ENCODE data around the gene CFAP251.
"Not testable (repeated sequence)": the region's sequence is repeated elsewhere in the genome, so short reads cannot be mapped to it uniquely, and the experiment has no call there.

Gene CFAP251

DNA sequence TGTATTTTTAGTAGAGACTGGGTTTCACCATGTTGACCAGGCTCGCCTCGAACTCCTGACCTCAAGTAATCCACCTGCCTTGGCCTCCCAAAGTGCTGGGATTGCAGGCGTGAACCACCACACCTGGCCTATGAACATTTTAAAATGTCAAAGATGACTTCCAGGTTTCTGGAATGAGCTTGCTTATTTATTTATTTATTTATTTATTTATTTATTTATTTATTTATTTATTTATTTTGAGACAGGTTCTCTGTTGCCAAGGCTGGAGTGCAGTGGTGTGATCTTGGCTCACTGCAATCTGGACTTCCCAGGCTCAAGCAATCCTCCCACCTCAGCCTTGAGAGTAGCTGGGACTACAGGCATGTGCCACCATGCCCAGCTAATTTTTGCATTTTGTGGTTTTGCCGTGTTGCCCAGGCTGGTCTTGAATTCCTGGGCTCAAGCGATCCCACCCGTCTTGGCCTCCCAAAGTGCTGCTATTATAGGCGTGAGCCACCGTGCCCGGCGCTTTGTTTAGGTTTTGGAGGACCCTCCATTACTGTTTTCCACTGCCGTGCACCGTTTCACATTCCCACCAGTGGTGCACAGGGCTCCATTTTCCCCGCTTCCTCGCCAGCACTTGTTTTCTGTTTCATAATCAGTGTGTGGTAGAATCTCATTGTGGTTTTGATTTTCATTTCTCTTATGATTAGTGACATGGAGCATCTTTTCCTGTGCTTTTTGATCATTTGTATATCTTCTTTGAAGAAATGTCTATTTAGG is 6.4 kb upstream of the CFAP251 start:
- no peak for DNase-seq

DNA sequence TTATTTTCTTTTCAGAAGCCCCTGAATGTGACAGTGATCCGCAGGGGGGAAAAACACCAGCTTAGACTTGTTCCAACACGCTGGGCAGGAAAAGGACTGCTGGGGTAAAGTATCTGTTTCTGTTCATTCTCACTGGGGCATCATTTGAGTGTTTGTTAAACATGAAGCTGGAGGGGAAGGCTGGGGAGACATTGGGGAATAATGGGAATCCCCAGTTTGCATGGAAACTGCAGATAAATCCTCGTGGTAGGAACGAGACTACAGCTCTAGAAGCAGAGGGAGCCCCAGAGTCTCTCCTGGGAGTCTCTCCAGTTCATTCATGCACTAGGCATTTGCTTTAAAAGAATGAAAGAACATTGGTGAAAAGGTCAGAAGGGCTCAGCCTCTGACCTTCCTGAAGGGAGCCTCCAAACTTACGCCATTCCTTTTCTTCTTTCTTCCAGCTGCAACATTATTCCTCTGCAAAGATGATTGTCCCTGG is 2.5 kb upstream of the CFAP251 start:
- DNase-seq: no peak

DNA sequence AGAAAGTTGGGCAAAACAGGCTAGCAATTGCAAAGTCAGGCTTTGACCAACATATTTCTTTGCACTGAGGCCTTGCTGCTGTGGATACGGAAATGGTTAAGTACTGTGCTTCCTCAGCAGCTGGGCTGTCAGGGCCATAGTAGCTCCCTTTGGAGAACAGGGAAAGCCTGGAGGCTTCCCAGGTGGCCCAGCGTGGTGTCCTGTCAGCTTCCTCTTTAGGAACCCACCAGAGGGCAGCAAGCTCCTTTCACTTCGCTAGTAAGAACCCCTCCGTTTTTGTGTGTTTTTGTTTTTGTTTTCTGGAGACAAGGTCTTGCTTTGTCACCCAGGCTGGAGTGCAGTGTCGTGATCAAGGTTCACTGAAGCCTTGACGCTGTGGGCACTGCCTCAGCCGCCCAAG is 1.7 kb upstream of the CFAP251 start:
- no peak for DNase-seq

DNA sequence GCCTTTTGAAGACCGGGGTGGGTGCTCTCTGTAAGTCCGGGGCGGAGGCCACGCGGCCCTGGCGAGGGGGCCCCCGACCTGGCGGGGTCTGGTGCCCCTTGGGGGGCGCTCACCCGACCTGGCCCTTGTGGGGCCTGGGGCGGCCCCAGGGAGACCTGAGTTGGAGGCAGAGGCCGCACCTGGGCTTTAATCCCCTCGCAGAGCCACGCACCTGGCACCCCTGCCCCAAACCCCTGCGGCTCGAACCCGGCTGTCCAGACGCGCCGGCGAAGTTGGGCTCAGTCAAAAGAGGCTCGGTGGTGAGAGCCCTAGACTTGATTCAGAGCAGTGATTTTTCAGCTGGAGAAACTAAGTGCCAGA is 267 bp downstream of the CFAP251 start:
- DNase-seq: no peak

DNA sequence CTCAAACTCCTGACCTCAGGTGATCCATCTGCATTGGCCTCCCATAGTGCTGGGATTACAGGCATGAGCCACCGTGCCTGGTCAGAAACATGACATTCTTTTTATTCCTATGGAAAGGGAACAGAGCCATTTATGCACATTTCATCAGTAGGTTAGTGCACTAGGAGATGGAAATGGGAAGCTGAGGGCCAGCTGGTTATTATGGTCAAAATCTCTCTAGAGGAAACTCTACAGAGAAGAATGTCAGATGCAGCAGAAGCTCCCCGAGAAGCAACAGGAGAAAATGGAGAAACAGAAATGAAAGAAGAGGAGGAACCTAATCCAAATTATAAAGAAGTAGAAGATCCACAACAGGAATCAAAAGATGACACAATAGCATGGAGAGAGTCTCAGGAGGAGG is 2.7 kb downstream of the CFAP251 start:
- no peak for DNase-seq

DNA sequence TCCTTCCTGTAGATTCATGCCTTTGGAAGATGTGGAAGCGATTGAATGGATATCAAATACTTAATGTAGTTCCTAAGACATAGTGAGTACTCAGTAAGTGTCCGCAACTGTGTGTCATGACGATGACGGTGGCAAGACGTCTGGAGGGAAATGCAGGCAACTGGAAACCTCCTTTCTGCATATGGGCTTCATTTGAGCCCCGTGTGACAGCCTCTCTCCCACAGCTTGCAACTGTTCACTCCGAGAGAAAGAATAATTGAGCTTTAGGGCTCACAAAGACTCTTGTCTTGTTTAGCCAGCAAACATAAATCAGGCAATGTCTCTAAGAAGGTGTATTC is 6.9 kb downstream of the CFAP251 start:
- no peak for DNase-seq

DNA sequence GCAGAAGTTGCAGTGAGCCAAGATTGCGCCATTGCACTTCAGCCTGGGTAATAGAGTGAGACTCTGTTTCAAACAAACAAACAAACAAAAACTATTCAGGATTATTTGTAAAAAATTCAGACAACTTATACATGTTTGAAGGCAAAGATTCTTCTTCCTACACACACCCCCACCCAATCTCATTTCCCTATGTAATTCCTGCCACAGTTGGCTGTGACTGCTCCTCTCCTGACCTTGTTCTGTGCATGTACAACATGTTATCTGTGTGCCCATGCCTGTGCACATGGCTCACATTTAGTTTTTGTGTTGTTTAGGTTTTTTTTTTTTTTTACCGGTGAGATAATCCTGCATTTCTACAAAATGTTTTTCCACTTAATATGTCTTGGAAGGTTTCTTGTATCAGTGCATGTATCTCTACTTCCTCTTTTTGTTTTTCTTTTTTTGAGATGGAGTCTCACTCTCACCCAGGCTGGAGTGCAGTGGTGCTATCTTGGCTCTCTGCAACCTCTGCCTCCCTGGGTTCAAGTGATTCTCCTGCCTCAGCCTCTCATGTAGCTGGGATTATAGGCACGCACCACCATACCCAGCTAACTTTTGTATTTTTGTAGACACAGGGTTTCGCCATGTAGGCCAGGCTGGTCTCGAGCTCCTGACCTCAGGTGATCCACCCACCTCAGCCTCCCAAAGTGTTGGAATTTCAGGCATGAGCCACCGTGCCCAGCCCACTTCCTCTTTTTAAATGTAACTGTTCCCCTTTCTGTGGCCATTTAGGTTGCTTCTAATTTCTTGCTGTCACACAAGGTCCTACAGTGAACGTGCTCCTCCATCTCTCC is 8.7 kb downstream of the CFAP251 start:
- DNase-seq: no peak

DNA sequence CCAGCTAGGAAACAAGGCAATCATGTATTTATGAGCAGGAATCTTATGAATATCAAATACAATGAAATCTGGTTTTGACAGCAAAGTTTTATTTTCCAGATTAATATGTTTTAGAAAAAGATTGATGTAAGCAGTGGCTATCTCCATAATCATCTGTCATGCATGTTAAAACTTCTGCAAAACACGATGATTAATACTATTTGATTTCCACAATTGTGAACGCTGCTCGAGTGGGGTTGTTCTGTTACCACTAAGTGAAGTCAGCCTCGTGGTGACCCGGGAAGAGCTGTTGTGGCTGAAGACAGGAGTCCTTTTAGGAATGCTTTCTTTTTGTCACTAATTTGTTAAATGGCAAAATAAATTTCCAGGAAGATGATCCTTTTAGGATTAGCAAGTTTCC is 9.4 kb downstream of the CFAP251 start:
- DNase-seq: no peak

DNA sequence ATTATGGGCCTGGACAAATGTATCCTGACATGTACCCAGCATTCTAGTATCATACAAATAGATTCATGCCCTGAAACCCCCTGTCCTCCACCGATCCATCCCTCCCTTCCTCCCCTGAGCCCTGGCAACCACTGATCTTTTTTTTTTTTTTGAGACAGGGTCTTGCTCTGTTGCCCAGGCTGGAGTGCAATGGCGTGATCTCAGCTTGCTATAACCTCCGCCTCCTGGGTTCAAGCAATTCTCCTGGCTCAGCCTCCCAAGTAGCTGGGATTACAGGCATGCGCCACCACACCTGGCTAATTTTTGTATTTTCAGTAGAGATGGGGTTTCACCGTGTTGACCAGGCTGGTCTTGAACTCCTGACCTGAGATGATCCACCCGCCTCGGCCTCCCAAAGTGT is 11.2 kb downstream of the CFAP251 start:
- DNase-seq: not testable (repeated sequence)

DNA sequence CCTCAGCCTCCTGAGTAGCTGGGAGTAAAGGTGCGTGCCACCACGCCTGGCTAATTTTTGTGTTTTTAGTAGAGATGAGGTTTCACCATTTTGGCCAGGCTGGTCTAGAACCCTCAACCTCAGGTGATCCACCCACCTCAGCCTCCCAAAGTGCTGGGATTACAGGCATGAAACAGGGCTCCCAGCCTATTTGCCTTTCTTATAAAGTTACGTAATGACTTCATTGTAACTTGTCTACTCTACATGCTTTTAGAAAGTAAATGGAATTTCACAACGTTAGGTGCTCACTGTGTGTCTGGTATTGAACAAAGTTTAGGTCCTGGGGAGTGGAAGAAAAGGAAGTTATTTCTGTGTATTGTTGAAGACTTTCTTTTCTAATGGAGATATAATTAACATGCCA is 12.5 kb downstream of the CFAP251 start:
- DNase-seq: no peak

DNA sequence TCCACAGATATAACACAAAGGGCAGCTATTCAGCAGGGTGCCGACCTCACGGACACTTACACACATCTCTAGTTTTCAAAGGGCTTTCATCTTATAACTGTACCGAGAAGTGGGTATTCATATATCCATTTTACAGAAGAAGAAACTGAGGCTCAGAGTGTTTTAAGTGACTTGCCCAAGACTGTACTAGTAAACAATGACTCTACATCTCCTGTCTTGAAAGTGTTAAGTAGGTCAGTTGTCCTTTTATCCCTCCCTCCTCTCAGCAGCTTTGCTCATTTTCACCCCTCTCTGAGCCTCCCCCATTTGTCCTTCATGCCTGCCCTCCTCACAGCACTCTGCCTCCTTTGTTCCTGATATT is 13.8 kb downstream of the CFAP251 start:
- no peak for DNase-seq

DNA sequence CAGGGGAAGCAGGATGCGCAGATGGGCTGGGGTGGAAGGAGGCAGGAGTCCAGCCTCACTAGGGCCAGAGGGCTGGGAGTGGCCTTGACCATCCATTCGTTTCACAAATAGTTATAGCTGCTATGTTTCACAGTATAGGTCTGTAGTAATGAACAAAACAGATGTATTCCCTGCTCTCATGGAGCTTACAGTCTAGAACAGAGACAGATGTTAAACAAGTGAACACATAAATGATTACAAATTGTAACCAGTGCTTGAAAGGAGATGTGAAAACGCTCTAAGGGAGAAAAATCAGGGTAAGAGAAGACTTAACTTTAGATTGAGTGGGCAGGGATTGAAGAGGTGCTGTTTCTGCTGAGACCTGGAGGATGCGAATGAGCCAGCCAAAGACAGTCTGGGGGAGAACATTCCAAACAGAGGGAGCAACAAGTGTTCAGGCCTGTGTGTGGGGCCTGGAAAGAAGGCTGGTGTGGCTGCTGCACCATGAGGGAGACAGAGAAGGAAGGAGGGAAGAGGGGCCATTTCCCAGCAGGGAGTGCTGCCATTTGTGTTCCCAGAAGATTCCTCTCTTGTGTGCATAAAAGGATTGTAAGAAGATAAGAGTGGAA is 14.6 kb downstream of the CFAP251 start:
- no peak for DNase-seq

DNA sequence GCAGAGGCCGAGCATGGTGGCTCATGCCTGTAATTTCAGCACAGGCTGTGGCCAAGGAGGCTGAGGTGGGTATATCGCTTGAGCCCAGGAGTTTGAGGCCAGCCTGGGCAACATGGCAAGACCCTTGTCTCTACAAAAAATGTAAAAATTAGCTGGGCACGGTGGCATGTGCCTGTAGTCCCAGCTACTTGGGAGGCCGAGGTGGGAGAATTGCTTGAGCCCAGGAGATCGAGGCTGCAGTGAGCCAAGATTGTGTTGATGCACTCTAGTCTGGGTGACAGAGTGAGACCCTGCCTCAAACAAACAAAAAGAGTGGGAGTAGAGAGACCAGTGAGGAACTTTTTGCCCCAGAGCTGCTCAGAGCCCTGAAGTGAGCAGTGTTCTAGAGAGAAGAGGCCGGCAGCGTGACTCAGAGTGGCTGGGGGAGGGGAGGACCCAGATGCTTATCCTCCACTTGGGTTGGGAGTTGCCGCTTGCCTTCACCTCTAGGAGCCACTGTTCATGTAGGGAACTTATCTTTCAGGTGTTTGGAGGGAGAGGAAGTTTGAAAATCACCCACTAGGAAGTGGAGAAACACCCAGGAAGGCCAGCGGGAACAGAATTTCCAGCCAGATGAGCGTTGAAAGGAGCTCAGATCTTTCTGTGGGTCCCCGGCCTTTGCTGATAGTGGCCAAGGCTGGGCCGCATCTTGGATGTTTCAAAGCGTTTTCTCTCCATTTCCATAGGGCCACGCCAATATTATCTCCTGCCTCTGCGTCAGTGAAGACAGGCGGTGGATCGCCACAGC is 15.3 kb downstream of the CFAP251 start:
- no peak for DNase-seq

DNA sequence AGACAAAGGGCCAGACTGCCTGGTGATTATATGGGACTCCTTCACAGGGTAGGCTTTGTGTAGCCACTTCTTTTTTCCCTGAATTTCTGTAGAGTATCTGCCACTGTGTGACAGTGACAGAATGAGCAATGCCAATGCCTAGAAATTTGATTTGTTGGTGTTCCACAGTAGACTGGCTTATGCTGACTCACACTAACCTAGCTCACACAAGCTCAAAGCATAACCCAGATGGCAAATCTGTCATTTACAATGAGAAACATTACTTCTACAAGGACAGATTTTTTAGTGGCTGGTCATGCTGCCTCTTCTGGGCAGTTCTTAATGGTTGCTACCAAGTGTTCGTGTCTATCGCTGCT is 15.9 kb downstream of the CFAP251 start:
- DNase-seq: no peak

DNA sequence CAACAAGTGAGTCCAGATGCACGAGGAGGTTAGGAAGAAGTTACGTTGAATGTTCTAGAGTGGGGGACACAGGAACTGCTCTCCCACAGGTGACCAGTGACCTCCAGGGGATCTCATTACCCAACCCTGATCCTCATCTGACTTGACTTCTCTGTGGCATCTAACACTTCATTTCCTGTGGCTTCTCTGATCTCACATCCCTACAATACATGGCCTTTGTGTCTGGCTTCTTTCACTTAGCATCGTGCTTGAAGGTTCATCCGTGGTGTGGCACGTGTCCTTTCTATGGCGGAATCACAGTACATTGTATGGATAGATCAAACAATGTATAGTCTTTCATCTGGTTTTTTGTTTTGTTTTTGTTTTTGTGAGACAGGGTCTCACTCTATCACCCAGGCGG is 19.3 kb downstream of the CFAP251 start:
- no peak for DNase-seq

DNA sequence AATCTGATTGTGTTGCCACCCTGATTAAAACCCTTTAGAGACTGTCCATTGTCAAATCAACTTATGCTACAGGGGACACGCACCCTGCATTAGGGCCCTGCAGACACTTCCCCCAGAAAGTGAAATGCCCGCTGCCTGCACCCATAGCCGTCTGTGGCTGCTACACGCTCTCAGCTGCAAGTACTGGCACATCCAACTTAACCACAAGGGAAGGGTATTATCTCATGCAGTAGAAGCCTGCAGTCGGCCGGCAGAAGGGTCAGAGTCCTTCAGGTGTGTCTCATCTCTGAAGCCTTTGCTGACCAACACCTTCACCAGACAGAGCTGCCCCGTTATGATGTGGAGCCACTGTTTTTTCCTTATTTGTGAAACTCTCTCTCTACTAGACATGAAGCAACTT is 20.8 kb downstream of the CFAP251 start:
- DNase-seq: no peak

DNA sequence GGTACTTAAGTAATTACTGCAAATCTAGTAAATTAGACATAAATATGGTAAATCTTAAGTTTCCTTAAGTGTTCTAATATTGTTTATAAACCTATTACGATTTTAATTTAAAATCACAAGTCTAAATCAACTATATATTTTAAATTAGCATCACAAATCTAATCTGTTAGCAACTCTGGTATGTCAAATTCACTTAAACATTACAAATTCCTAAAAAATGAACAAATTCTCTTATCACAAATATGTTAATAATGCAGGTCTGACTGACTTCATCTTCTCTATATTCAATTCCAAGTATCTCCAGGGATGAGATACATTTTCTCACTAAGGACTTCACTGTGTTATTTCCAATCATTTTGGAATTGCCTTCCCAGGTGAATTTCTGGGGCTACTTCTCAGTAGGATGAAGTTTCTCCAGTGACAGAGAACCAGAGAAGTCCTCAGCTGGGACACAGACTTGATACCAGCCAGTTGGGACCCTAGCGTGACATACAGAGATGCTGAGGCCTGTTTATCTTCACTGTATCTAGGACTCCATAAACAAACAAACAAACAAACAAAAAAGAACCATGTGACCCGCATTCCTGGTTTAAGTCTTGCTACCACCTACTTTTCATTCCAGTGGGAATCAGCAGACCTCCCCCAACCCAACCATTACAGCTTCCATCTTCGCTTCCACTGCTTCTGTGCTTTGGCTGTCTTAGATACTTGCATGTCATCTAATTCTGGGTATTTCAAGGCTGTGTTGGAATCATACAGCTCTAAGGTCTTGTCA is 21.8 kb downstream of the CFAP251 start:
- no peak for DNase-seq

DNA sequence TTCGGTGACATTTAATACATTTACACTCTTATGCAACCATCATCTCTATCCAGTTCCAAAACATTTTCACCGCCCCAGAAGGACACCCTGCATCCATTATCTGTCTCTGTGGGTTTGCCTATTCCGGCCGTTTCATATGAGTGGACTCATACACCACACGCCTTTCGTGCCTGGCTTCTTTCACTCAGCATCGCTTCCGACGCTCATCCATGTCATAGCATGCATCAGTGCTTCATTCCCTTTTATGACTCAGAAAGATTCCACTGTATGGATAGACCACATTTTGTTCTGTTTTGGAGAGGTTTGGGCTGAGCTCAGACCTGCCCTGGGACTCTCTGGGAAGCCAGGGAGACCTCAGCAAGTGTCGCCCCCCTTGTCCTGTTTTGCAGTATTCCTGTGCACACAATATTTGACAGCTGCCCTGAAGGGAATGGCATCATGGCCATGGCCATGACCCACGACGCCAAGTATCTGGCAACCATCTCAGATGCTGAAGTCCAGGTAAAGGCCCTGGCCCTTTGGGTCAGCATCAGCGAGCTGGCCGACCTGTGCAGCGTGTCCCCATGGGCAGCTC is 23.8 kb downstream of the CFAP251 start:
- DNase-seq: no peak

DNA sequence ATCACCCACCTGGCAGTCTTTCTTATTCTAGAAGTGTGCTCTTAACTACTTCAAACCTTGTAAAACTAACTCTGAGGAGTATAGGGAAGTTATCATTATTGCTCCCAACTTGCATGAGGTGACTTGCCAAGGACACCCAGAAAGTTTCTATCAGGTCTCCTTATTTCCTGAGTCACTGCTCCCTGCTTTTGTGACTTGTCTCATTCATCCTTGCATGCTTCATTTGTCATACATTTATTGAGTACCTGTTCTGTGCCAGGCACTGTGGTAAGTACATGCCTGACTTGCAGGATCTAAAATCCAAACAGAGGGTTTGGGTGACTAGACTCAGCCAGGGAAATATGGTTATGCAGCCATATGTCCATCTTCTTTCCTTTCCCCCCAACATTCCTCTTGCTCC is 25.5 kb downstream of the CFAP251 start:
- no peak for DNase-seq

DNA sequence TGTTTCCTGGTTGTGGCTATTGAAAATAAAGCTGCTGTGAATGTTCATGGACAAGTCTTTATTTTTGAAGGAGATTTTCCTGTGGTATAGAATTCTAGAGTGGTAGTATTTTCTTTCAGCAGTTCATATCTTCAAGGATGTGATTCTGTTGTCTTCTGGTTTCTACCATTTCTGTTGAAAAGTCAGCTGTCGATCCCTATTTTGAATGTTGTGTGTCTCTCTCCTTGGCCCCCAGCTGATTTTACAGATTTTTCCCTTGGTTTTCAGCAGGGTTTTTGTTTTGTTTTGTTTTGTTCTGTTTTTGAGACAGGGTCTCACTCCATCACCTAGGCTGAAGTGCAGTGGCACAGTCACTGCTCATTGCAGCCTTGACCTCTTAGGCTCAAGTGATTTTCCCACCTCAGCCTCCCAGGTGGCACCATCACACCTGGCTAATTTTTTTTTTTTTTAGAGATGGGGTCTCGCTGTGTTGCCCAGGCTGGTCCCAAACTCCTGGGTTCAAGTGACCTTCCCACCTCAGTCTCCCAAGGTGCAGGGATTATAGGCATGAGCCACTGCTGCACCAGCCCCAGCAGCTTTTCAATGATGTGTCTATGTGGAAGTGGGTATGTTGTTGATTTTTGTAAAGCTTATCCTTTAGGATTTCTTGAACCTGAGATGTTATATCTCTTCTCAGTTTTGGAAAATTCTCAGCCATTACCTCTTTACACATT is 28.1 kb downstream of the CFAP251 start:
- DNase-seq: no peak

DNA sequence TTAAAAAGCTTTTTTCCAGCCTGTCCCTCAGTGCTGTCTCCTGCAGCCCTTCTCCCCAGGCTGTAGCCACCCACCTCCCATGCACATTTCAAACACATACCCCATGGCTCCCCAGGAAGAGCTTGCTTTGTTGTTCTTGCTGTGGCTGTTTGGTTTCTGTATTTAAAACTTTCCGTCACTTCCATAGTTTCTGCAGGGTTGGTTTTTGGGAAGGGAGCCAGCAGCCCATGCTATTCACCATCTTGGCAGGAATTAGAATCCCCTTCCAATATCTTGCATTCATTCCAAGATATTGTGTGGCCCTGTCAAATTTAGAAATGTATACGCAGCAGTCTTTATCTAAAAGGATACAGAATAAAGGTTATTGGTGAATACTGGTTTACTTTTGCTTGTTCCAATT is 29.6 kb downstream of the CFAP251 start:
- DNase-seq: no peak

Measured in stimulated activated naive CD4-positive, alpha-beta T cell (primary cell).